GM18502 (cell line): Measurements from ENCODE around the gene TGIF1.
"Not testable (repeated sequence)": the region's sequence is repeated elsewhere in the genome, so short reads cannot be mapped to it uniquely, and the experiment has no call there.

Experiments used
- ATAC-seq: cut with Tn5 transposase; IDR thresholded peaks from one replicate; pipeline ENCODE4 v1.9.1; 2021; ENCODE audit warnings: mild to moderate bottlenecking; ENCODE audit not compliant: unreplicated experiment, poor library complexity

Gene TGIF1

DNA sequence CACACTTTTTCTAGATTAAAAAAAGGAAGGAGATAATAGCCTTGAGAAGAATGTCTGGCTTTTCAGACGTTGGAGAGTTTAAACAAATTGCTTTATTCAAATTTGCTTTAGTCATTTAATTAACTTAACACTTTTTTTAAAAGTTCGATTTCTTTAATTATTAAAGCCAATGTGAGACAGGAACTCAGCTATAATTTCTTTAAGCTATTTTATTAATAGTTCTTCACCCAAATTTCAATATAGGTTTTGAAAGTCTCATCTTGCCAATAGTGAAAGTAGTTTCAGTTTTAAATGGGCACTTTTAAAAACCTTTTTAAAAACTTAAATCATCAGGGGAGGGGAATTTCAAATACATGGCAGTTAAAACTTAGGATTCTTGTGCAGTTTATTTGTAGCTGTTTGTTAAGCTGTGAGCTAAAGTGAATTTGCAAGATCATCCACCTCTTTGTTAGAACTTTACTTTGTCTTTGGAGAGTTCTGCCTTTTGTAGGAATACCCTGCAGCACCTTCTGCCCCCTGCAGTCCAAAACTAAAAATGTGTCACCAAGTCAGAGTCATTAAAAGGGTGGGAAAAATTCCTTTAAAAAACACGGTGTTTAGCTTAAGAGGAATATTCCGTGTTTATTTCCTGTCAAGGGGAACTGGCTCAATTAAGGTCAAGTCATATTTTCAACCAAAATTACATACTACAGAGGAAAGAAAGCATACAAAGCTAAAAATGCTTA, 4.6 kb downstream of the TGIF1 start:
- ATAC-seq: no peak

DNA sequence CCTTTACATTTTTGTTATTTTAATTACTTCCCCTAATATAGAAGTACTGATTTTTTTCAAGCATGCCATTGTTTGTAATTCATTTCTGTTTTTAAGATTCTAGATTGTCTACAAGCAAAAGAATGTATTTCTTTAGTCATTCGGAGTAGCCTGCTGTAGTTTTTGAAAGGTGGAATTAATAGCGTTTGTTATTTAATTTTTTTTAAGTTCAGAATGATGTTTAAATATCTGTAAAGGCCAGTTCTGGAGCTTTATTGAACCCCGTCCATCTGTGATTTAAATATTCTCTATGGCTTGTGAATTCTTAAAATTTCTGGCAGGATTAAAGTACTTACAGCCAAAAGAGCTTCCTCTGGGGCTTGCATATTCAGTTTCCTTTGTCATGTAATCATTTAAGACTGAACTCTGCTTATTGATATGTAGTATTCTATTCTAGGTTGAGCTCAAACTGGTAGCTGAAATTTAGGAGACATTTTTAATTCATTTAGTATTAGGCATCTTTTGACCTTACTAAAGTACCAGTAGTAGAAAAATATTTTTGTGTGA, 5.2 kb downstream of the TGIF1 start:
- no peak for ATAC-seq

DNA sequence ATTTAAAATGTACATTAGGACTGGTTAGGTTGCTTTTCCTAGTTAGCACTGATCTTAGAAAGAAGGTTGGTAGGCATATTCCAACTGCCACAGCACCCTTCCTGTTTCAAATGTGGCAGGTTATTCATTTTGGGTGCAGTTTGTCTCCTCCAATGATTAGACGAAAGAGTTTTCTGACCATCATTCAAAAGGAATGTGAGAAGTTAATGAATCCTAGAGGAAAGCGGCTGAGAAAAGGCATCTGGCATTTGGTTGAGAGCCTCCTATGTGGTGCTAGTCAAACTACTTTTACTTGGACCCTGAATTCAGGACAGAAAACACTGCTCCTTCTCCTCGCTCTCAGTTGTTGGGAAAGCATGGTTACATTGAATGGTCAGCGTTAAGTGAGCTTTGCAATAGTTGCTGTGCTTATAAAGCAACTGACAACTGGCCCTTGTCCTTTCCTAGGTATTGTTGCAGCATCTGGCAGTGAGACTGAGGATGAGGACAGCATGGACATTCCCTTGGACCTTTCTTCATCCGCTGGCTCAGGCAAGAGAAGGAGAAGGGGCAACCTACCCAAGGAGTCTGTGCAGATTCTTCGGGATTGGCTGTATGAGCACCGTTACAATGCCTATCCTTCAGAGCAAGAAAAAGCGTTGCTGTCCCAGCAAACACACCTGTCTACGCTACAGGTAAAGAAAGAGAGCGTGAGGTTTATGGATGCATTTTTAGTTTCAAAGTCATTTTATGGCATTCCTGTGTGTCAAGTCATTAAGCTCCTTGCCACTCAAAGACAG, 6.1 kb downstream of the TGIF1 start:
- no peak for ATAC-seq

DNA sequence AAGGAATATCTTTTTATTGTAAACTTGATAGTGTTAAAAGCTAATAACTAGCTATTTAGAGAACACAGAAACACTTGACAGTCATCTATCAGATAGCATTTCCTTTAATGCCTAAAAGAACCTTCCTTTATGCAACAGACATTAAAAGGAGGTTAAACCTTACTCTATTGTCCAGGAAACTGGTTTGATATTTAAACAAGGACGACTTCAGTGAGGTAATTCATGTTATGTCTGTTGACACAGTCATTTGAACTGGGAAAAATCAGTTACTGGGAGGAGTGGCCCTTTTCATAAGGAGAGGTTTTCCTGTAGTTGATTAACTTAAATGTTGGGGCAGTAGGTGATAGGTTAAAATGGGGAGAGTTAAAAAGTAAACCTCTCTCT, 6.7 kb downstream of the TGIF1 start:
- ATAC-seq: no peak

DNA sequence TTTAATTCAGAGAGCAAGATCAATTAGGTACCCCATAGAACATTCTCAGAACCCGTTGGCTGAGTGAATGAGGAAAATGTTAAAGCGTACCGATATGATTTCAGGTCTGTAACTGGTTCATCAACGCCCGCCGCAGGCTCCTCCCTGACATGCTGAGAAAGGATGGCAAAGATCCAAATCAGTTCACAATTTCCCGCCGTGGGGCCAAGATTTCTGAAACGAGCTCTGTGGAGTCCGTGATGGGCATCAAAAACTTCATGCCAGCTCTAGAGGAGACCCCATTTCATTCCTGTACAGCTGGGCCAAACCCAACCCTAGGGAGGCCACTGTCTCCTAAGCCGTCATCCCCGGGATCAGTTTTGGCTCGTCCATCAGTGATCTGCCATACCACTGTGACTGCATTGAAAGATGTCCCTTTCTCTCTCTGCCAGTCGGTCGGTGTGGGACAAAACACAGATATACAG, 7.3 kb downstream of the TGIF1 start:
- ATAC-seq: no peak

DNA sequence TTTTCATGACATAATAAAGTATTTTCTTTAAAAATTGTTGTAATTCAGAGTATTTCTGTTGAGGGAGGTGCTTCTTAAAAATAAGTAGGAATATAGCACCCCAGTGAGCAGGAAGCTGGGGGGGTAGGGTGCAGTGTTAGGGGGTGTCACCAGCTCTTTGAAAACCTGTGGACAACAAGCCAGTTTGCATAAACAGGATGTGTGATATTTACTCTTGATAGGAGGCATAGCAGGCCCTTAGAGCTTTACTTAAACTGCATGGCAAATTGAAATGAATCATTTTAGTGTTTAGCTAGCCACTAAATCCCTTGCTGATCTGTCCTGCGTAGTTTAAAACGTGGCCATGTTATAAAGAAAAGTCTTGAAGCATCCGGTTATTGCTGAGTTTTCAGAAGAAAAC, 8.4 kb downstream of the TGIF1 start:
- no peak for ATAC-seq

DNA sequence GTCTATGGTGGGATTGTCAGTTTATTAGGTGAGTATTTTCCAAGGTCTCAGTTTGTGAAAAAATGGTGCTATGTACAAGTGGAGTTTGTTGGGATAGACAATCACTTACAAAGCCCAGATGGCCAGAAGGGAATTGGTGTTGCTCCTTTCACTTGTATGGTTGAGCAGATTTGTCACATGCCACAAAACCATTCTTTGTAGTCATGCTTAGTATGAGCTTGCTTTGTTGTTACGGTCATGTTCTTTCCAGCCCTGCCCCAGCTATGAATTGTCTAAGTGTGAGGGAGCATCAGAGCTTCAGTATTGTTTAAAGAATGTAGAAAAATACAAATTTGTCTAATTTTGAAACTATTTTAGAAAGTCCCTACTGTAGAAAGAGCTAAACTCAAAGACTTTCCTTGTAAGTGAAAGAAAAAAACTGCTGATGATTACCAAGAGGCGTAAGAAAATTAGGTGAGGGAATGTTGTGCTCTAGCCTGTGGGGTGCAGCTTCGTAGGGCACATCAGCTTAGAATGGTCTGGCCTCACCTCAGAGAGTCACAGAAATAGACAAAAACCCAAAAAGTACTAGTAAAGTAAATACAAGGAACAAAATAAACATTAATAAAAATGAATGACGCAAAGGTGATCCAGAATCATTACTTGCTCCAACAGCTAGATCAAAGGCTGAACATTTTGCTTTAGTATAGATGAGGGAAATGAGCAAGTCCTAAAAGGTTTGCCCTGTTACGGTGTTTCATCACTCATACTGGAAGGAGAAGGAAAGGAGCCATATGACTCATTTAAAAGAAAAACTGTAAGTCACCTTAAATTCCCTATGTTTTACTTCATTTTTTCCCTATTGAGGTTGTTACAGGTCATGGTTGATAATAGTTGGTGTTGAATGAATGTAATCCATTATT, 9.2 kb downstream of the TGIF1 start:
- peak; percentile 58 for ATAC-seq

DNA sequence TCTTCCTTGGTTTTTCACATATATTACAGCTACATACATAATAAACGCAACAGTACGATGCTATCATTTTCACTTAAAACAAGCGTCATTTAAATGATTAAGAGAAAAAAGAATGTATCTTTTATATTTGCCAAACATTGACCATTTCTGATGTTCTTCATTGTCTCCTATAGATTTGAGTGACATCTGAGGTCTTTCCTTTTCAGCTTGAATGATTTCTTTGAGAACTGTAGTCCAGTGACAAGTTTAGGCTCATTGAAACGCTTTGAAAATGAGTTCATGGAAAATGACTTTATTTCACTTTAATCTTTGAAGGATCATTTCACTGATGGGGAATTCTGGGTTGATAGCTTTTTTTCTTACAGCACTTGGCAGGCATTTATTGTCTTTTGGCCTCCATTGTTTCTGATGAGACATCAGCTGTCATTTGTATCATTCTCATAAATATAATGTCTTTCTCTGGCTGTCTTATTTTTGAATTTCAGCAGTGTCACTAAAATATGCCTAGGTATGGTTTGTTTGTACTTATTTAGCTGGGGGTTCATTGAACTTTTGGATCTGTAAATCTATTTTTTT, 10.9 kb downstream of the TGIF1 start:
- ATAC-seq: no peak

DNA sequence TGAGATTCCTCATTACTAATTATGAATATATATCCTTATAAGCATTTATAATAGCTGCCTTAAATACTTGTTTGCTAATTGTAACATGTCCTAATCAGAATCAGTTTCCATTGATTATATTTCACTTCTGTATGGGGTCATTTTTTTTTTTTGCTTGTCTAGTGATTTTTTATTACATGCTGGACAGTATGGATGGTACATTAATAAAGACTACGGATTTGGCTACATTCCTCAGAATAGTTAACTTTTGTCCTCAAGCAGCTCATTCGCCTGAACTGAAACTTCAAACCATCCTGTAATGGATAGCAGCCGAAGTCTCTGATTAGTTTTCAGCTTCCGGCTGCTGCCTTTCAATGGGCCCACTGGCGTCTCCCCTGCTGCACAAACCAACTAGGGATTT, 11.7 kb downstream of the TGIF1 start:
- ATAC-seq: no peak

DNA sequence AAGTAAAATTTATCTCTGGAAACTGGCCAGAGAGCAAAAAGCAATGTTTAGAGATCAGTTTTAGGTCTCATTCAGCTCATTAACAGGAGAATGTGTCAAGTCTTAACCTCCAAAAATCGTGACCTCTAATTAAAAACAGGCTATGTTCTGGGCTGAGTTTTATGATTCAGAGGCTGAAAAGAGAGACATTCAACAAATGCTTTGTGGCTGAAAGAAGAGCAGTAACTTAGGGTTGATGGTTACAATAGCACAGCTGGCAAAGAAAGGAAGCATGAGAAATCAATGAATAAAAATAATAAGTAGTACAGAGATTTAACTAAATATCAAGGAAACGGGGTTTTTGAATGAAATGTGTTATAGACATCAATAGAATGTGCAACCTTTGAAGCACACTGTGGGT, 13.1 kb downstream of the TGIF1 start:
- ATAC-seq: no peak

DNA sequence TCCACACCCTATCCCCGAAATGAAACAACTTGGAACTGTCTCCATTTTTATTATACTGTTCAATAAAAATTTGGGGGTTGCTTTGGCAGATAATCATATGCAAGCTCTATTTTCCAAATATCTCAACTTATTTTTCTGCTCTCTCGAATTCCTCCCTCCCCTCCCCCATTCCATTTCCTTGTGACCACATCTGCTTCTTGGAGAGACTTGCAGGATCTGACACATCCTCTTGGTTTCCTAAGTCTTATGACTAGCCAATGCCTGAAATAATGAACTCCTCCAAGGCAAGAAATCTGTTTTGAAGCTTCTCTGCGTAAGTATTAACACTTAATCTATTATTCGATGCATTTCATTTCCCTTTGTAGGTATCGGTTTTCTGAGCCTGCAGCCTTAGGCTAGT, 16.1 kb downstream of the TGIF1 start:
- ATAC-seq: no peak

DNA sequence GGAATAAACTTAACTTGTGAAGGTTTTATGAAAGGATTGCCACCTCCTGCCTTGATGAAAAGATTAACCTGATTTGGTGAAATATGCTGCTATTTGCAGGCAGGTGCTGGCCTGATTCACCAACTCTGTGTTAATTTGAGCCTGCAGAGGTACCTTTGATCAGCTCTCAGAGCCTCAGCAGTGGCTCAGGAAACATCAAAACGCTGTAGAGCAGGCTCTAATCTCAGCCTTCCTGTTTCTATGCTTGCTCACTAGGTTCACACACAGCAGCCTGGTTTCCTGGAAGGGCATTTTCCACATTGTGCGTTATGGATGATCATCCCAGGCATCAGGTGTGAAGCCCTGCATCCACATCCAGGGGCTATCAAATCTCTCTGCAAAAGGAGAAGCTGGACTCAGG, 16.9 kb downstream of the TGIF1 start:
- ATAC-seq: no peak

DNA sequence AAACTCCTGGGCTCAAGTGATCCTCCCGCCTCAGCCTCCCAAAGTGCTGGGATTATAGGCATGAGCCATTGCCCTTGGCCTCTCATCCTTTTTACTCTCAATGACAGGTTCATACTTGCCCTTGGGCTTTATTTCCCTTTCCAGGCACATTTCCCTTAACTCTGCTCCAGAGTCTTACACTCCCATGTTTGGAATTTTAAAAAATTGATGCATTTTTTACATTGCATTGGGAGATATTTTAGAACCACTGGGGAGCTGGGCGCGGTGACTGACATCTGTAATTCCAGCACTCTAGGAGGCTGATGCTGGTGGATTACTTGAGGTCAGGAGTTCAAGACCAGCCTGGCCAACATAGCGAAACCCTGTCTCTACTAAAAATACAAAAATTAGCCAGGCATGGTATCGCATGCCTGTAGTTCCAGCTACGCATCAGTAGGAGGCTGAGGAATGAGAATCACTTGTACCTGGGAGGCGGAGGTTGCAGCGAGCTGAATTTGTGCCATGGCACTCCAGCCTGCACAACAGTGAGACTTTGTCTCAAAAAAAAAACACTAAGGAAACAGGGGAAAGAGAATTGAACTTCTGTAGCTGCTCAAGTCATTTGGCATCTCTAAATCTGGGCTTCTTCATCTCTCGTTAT, 18.2 kb downstream of the TGIF1 start:
- no peak for ATAC-seq

DNA sequence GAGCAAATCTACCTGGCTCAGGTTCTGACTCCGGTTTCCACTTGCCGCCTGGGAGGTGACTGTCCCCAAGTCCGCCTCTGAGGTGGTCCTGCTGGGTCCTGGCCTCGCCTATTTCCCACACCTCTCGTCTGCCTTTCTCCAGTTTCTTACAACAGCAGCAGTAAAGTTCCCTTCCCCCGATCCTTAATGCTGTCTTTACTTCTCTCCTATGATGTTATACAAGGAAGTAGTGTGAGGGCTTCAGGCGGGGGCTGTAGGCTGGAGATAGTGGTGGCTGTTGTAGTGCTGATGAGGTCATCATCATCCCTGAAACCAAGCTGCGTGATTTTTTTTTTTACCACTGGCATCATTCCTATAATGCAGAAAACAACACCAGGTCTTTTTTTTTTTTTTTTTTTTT, 18.9 kb downstream of the TGIF1 start:
- ATAC-seq: no peak

DNA sequence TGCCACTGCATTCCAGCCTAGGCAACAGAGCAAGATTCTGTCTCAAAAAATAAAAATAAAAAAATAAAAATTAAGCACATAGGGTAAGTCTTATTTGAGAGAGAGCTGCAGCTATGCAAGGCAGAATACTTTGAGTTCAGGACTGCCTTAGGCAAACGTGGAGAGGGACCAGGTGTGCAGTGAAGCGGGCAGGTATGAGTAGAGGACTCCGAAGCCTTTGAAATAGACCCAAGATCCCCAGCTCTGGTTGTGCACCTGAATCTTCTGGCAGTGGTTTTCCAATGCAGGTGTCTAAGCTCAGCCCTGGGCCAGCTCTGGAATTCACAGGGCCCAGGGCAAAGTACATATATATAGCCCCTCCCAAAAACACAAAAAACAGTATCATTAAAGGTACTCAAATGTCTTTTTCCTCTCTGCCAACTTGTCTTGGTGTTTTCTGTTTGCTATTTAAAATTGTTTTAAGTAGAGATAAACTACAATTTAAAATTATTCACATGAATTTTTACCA, 21.2 kb downstream of the TGIF1 start:
- no peak for ATAC-seq

DNA sequence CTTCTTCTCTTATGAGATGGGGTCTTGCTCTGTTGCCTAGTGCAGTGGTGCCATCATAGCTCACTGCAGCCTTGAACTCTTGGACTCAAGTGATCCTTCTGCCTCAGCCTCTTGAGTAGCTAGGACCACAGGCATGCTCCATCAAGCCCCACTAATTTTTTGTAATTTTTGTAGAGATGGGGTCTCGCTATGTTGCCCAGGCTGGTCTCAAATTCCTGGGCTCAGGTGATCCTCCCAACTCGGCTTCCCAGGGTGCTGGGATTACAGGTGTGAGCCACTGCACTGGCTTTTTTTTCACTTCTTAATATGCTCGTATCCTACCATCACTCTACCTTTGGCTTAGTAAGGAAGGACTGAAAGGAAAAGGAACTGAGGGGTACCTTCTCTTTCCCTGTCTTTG, 22.1 kb downstream of the TGIF1 start:
- ATAC-seq: not testable (repeated sequence)

DNA sequence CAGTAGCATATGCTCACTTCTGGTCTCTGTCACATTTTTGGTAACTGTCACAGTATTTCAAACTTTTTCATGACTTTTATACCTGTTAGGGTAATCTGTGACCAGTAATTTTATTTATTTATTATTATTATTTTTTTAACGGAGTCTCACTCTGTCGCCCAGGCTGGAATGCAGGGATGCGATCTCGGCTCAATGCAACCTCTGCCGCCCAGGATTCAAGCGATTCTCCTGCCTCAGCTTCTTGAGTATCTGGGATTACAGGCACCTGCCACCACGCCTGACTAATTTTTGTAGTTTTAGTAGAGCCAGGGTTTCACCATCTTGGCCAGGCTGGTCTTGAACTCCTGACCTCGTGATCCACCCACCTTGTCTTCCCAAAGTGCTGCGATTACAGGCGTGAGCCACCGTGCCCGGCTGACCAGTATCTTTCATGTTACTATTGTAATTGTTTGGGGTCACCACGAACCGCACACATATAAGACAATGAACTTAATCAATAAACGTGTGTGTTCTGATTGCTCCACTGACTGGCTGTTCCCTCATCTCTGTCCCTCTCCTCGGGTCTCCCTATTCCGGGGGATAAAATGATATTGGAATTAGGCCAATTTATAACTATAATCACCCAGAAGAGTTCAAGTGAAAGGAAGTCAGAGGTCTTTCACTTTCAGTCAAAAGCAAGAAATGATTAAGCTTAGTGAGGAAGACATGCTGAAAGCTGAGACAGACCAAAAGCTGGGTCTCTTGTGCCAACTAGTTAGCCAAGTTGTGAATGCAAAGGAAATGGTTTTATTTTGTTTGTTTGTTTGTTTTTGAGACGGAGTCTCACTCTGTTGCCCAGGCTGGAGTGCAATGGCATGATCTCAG, 22.9 kb downstream of the TGIF1 start:
- ATAC-seq: peak; percentile 91

DNA sequence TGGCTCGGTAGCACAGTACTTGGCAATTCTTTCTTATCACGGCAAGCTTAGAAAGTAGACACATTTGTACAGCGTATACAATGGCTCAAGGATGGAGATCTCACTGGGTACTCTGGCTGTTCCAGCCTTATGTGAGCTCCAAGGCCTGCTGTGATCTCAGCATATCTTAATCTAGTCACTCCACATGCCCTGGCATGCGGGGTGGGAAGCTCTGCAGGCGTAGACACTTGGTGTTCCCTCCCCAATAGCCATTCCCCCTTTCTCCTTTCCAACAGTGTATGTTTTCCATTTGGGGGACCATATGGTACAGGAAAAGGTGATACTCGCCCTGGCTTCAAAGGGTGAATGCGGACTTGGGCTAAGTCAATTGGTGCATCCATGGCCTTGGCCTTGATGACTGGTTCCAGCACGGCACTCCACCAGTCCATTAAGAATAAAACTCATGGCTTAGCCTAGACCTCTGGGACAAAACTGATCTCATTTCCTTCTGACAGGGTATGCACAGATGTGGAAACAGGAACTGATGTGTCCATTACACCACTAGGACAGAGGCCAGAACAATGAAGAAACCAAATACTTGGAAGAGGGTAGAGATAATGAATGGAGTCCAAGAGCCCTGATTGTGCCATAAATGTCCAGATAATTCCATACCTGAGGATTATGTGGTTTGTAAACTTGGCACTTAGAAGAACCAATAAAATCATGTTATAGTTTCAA, 28.4 kb downstream of the TGIF1 start:
- ATAC-seq: no peak
